GM18519 (cell line): Measurements from ENCODE around the gene ACTN4.

Experiments used
- ATAC-seq: cut with Tn5 transposase; IDR thresholded peaks from one replicate; pipeline ENCODE4 v1.9.1; 2021; ENCODE audit warnings: mild to moderate bottlenecking, moderate library complexity; ENCODE audit not compliant: unreplicated experiment, low FRiP score

ACTN4 gene

DNA sequence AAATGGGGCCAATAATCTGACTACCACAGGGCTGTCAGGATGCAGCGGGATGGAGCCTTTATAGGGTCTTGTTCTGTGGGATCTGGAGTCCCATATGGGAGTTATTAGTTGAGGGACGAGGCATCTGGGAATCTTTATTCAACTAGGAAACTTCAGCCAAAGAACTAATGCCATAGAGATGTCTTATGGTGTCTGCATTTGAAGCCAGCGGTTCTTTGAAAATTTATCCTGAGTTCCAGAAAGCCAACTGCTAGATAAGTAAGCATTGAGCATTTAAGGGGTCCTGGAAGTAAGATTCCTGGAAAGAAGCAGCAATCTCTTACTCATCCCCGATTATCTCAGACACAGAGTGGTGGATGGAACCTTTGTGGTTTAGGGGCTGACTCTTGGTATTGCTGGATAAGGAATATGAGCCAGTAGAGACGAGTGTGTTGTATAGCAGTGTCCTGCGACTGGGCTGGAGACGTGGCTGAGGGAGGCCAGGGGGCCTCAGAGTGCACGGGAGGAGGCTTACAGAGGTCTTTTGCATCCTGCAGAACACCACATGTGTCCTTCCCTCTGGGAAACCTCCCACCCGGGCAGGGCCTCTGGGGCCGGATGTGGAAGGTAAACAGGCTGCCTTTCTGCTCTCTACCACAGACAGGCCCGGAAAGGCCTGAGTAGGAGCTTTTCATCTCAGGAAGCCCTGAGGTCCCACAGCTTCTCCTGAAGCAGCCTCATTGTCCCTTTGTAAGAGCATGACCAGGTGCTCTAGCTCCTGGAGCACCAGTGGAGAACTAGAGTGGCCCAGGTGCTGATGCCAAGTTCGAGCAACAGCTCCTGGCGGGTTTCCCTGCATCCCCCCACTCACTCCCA, 28.8 kb downstream of the ACTN4 start:
- no peak for ATAC-seq

DNA sequence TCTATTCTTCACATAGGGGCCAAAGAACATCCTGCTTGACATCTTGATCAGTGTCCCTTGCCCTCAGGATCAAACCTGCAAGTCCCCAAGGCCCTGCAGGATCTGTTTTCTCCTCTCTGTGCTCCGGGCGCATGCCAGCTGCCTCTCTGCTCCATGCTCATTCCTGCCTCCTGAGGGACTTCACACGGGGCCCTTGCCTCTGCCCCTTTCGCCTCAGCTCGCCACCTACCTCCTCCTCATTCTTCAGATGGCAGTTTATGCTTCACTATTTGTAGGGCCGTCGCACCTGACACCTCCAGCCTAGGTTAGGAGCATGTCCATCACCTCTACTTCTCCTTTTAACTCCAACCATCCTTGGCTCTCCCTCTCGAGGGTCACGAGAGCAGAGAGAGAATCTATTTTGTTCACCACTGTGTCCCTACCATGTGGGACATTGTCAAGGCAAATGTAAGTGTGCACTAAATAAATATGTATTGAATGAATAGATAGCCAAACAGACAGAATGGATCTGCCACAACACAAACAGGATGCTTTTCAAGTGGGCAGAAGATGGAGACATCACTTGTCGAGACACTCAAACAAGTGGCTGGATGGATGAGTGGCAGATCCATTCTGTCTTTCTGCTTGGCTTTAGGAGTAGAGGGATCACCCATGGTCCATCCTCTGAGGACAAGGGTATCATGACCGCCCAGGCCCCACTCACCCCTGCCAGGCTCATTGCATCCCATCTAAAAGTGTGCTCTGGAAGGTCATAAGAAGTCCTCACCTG, 29.6 kb downstream of the ACTN4 start:
- ATAC-seq = no peak

DNA sequence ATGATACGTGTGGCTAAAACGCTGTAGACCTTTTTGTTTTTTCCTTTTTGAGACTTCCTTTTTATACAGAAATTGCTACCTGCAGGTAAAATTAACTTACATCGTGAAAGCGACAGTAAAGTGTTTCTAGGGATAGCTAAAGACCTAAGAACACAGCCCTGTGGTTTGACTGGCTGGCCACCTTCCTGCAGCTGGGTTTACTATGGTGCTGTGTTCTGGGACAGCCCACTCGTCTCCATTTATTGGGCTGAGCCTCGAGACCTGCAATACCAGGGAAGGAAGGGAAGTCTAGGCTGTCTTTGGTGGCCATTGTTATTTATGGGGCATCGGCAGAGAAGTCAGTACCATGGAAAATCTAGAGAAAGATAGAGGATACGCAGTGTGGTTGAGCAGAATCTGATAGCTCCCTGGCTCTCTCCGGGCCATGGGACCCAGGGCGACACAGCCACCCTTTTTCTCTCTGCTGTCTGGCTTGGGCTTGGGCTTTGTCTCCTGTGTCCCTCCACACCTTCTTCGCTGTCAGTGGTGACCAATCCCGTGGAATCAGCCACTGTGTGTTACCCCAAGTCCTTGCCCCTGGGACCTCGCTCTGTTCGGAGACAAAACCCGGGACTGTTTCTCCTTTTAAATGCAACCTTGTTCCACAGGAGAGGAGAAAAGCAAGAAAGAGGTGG, 30.9 kb downstream of the ACTN4 start:
- ATAC-seq = no peak

DNA sequence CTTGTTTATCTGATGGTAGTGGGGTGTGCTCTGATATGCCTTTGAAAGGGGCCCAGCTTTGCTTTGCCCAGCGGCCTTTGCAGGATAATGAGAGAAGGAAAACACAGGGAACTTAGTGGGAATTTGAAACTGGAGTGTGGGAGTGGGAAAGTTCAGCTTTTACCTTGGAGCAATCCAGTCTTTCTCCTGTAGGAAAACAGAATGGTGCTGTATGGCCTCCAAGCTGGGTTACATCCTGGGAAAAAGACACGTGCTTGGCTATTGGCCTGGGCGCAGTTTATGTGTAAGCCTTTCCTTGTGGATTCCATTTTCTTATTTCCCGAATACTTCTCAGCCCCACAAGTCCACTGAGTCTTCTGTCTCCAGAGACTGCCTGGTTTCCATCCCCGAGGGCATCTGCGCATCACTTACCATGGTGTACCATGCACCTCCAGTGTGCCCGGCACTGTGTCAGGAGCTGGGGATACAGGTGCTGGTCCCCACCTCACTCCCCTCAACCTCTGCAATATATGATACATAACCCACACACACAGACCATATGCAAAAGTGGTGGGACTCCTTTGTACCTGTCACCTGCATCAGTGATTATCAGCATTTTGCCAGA, 31.5 kb downstream of the ACTN4 start:
- no peak for ATAC-seq

DNA sequence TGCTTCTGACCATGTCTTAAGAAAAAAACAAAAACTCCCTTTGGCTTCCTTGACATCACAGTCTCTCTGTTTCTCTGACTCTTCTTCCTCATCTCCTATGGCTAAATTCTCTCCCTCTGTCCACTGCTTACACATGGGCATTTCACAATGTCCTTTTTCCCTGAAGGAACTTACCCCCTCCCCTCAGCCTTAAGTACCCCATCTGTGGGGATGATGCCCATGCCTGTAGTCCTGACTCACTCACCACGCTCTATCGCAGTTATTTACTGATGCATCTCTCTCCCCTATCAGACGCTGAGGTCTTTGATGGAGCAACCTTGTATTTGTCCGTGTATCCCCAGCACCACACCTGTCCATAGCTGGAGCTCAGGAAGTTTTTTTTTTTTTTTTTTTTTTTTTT, 32.4 kb downstream of the ACTN4 start:
- ATAC-seq = no peak

DNA sequence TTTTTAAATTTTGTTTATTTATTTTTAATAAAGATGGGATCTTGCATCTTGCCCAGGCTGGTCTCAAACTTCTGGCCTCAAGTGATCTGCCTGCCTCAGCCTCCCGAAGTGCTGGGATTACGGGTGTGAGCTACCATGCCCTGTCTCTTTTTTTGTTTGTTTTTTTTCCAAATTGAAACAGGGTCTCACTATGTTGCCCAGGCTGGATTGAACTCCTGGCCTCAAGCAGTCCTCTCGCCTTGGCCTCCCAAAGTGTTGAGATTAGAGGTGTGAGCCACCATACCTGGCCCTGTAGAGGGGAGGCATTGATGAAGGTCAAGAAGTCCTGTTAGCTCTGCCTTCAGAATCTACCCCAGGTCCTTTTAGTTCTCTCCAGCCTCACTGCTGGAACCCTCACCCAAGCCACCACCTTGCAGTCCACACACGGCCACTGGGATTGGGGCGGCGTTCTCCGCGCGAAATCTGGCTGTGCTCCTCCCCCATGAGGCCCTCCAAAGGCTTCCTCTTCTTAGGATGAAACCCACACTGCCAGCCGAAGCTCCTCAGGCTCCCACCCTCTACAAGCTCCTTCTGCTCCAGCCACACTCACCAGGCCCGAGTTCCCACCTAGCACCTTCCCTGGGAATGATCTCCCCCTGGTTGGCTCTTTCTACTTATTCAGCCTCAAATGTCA, 34.9 kb downstream of the ACTN4 start:
- ATAC-seq = no peak

DNA sequence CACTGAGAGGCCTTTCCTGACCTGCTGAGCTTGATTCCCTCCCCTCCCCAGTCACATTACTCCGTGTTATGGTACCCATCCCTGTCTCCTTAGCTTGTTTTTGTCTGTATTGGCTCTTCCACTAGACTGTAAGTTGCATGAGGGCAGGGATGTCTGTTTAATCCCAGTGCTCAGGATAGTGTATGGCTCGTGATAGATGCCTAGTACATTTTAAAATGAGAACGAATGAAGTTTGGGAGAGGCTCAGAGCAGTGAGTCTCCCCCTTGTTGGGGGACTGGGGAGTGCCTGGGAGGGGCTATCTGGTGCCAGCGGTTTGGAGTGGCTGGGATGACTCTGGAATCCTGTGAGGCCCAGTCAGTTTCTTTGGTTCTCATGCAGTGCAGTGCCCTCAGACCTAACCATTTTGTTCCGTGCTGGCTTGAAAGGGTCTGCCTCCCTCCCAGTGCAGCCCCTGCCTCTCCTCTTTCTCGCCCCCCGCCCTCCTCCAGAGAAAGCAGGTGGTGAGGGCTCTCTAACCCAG, 35.5 kb downstream of the ACTN4 start:
- ATAC-seq = no peak

DNA sequence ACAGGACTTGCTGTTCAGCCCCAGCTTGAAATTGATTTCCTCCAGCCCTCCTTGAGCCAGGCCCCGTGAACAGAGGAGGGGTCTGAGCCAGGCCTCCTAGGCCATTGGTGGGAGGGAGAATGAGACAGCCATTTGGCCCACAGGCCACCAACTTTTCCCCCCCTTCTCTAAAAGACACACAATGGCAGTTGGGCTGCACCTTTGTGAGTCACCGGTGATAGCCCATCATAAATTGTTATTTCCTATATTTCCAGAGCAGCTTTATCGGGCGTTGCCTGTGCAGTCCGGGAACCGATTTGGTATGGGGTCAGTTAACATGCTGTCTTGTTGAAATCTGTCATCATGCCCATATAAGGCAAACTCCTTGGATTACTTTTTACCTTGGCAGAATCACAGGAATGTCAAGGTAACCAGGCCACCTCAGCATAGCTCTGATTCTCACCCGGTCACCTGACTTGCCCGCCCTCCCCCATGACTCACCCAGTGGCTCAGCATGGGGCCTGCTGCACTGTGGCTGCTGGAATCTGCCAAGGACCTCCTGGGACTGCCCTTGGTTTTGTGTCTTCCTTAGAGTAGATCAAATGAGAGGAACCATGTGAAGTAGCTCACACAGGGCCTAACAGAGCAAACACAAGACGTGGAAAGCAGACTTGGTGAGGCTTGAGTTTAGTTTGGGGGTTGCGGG, 36.1 kb downstream of the ACTN4 start:
- no peak for ATAC-seq

DNA sequence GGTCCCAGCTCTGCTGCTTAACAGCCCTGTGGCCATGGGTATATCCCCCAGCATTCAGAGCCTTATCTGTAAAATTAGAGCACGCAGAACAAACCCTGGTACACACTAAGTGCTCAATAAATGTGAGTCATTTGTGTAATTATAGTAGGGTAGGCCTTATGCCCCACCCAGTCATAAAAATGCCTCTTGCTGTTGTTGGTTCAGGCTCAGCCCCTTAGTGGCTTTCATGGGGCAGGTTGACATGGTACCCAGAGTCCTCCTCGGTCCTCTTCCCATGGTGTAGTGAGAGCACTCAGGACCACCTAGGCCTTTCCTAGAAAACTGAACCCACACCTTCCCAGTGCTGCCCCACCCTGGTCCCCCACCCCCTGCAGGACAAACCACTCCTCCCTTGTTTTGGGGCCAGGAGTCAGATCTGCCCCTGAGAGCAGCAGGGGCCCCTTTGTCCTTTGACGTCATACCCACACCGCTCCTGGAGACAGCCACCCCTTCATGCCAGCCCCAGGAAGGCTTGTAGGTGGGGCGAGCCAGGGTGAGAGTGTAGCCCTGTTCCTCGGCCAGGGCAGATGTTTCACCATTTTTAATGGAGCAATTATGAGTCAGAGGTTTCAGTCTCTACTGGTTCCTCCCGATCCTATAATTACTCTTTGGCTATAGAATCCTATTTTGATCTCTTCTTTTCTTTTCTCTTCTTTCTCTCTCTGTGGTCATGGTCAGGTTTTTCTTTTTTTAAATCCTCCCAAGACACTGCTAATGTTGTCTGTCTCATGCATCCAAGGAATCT, 36.8 kb downstream of the ACTN4 start:
- no peak for ATAC-seq

DNA sequence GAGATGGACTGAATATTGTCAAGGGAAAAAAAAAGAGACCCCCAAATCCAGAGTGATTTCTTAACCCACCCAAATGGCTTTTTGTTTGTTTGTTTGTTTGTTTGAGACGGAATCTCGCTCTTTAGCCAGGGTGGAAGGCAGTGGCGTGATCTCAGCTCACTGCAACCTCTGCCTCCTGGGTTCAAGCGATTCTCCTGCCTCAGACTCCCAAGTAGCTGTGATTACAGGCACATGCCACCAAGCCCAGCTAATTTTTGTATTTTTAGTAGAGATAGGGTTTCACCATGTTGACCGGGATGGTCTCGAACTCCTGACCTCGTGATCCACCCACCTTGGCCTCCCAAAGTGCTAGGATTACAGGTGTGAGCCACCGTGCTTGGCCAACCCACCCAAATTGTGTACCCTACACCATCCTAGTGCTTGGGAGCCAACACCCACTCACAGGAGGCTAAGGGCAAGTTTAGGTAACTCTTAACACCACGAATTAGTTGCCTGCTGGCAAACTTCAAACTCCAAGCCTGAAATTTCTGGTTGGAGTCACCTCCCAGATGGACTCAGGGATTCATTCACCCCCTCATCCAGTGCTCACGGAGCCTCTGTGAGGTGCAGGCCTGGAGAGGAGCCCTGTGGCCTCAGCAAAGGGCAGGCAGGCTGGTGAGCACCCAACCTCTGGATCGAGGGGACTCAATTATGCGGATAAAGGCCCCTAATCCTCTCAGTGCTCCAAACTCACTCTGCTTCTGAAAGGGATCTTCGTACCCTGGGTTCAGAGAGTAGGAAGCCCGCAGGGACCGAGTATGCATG, 37.6 kb downstream of the ACTN4 start:
- no peak for ATAC-seq

DNA sequence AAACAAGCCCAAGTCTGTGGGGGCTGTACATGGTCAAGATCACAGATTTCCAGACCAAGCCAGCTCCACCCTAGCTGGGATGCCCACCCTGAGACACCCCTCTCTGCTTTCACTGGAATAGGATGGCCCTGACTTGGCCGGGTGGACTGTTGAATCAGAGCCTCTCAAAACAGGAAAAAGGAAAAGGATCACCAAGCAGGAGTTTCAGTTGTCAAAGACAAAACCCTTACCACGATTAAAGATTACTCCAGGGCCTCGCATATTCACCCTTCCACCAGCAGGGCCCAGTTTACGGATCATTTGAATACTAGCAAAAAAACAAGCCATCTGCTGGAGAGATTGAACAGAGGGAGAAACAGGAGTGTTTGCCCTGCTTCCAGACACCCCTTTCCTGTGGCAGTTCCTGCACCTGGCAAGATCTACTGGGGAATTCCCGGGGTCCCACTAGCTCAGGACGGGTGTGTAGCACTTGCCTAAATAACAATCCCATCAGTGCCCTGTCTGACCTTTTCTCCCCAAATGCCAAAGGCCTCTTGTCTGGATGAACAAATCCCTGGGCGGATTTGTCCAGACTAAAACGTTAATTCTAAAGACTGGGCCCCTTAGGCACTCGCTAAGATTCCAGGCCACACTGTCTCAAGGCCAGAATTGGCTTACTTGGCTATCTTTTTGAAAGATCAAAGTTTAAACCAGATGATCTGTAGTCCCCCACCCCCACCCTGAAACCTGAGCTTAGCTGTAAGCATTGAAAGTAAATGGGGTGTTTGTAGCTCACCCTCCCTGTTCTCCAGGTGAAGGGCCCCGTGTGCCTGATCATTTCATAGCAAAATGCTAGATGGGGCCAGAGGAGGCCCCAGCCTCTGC, 38.4 kb downstream of the ACTN4 start:
- ATAC-seq = no peak

DNA sequence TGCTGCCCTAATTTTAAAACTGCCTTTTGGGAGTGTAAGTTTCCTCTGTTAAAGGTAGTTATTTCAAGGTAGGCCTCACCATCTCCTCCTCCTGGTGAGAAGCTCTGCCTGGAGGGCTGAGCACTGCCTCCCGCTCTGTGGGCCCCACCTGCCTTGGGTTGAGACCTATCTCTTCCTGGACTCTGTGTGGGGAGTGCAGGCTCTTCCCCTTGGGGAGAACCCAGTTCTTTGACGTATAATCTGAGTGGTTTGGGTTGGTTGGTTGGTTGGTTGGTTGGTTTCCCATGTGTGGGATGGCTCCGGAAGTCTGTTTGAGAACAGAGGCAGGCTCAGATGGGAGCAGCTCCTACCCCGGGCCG, 39.1 kb downstream of the ACTN4 start:
- ATAC-seq = no peak

DNA sequence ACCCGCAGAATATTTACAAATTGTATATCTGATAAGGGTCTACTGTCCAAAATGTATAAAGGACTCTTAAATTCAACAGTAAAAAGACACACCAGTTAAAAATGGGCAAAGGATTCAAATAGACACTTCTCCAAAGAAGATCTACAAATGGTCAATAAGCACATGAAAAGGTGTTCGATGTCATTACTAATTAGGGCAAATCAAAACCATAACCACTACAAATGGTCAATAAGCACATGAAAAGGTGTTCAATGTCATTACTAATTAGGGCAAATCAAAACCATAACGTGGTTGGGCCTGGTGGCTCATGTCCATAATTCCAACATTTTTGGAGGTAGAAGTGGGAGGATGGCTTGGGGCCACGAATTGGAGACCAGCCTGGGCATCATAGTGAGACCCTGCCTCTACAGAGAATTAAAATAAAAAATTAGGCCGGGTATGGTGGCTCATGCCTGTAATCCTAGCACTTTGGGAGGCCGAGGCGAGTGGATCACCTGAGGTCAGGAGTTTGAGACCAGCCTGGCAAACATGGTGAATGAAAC, 40.5 kb downstream of the ACTN4 start:
- ATAC-seq = no peak

DNA sequence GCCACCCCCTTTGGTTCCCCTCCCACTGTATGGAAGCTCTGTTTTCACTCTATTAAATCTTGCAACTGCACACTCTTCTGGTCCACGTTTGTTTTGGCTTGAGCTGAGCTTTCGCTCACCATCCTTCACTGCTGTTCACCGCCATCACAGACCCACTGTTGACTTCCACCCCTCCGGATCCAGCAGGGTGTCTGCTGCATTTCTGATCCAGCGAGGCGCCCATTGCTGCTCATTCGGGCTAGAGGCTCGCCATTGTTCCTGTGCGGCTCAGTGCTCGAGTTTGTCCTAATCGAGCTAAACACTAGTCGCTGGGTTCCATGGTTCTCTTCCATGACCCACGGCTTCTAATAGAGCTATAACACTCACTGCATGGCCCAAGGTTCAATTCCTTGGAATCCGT, 42.7 kb downstream of the ACTN4 start:
- ATAC-seq = no peak

DNA sequence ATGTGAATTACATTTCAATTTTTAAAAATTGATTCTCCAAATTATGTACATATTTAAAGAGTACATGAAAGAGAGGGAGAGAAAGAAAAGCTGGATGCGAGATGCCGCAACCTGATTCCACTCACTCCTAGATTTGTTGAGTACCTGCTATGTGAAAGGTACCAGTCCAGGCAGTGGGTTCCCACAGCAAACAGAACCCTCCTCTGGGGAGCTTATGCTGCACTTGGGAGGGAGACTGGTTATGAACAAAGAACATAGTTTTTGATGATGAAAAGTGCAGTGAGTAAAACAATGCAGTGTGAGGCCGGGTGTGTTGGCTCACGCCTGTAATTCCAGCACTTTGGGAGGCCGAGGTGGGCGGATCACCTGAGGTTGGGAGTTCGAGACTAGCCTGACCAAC, 43.4 kb downstream of the ACTN4 start:
- no peak for ATAC-seq

DNA sequence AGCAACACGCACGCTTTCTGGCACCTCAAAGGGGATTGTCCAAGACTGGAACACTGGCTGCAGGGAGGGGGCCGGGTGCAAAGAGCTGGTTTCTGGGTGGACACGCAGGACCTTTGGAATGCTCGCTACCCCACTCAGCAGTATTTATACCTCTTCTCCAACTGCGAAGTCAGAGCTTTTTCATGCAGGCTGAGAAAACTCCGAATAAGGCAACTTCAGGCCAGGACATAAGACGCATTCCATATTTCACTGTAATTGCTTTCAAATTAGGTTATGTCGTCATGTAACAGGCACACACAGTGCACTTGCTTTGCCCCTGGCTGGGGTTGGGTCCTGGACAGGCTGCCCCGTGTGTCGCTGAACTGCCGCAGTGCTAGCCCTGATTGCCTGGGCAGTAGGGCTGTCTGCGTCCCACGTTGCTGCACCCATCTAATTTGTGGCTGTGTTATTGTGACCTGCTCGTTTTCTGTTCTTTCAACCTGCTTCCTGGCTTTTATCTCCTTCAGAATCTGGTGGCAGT, 44.5 kb downstream of the ACTN4 start:
- no peak for ATAC-seq
